Panc1 (cell line): Measurements from ENCODE around the gene ZNF516. TPM values are rescaled to one million over a fixed set of nuclear protein-coding genes. Genes with fewer than 3 reads are reported as not detected.

Source experiments
- ATAC-seq: fragments of 200-7000 bp; cut with Tn5 transposase; 2 replicates; pipeline ENCODE4 v1.9.1; 2020; ENCODE audit warnings: mild to moderate bottlenecking, moderate library complexity
- BruUV-seq: library from RNA; stranded (reverse); fragments of 400-500 nt; replicated peaks from 2 replicates; lab custom pipeline; 2021; lab: Mats Ljungman, UMichigan
- CTCF ChIA-PET: fragments of 300-600 bp; sonication (Branson Sonifier 250); formaldehyde crosslinking; loops from one replicate; lab custom pipeline; 2022; ENCODE audit warnings: antibody characterized with exemption; lab: Charles Lee
- POLR2A ChIA-PET: fragments of 300-600 bp; sonication (Branson Sonifier 250); formaldehyde crosslinking; loops from one replicate; lab custom pipeline; 2022; ENCODE audit warnings: antibody characterized with exemption; lab: Charles Lee
- DNase-seq: peaks from one replicate; pipeline ENCODE4 v3.0.0-alpha.2; 2010; ENCODE audit warnings: low read depth, low spot score
- H3K27ac ChIP-seq: 2 replicates; pipeline ENCODE4 v1.5.1; 2011; ENCODE audit warnings: mild to moderate bottlenecking, low read length, inconsistent platforms
- H3K27me3 ChIP-seq: fragments of 200-500 bp; sonication (Bioruptor generic); 2 replicates; pipeline ENCODE4 v1.6.0; 2014; ENCODE audit warnings: low read length, inconsistent platforms; ENCODE audit not compliant: control insufficient read depth, insufficient read depth
- H3K36me3 ChIP-seq: fragments of 200-500 bp; sonication (Bioruptor generic); 2 replicates; pipeline ENCODE4 v1.5.1; 2014; ENCODE audit warnings: inconsistent platforms, mild to moderate bottlenecking, low read length, moderate library complexity; ENCODE audit not compliant: control insufficient read depth, insufficient read depth
- H3K4me1 ChIP-seq: 2 replicates; pipeline ENCODE4 v1.5.1; 2011; ENCODE audit warnings: inconsistent platforms, mild to moderate bottlenecking, low read length, moderate library complexity; ENCODE audit not compliant: control insufficient read depth, insufficient read depth
- H3K4me3 ChIP-seq, 2 experiments: 2 replicates each; pipeline ENCODE4 v1.5.1; 2011 to 2012; ENCODE audit warnings: low read depth in 2 of 2, low read length in 2 of 2, mild to moderate bottlenecking in 2 of 2, inconsistent platforms in 1 of 2, moderate library complexity in 1 of 2
- H3K9me3 ChIP-seq: fragments of 200-500 bp; sonication (Bioruptor generic); 2 replicates; pipeline ENCODE4 v1.5.1; 2014; ENCODE audit warnings: low read depth, mild to moderate bottlenecking, inconsistent platforms, low read length, moderate library complexity; ENCODE audit not compliant: control insufficient read depth, insufficient read depth
- POLR2AphosphoS5 ChIP-seq: IDR thresholded peaks from 2 replicates; pipeline ENCODE4 v1.6.1; 2012; ENCODE audit warnings: mild to moderate bottlenecking, low read depth, low read length, moderate library complexity
- SIN3A ChIP-seq: IDR thresholded peaks from 2 replicates; pipeline ENCODE4 v1.6.1; 2012; ENCODE audit warnings: low read depth, mild to moderate bottlenecking, low read length, moderate library complexity, borderline replicate concordance; ENCODE audit not compliant: insufficient read depth
- TCF7L2 ChIP-seq: IDR thresholded peaks from 2 replicates; pipeline ENCODE4 v1.6.1; 2011; ENCODE audit warnings: mild to moderate bottlenecking, low read depth, low read length, inconsistent platforms
- in situ Hi-C: cut with HindIII; loops from 2 replicates; pipeline ENCODE4 v1.10.0; 2016; ENCODE audit warnings: low sequenced_read_pairs, low pct_unique_long_range_greater_than_20kb
- intact Hi-C: fragments of 100-400 bp; cut with micrococcal nuclease; formaldehyde crosslinking; loops from one replicate; pipeline ENCODE4 v1.10.0; 2022; ENCODE audit not compliant: unreplicated experiment
- total RNA-seq: library from RNA; stranded (reverse); gene quantifications from one replicate; pipeline ENCODE4 v1.2.1, GENCODE V29; 2021; ENCODE audit not compliant: unreplicated experiment
- TF ChIP-seq, protein P1 (sequence below), 2 experiments: IDR thresholded peaks; 2 replicates each; pipeline ENCODE4 v1.6.1; 2011 to 2012; ENCODE audit warnings: low read depth in 2 of 2, control low read depth in 1 of 2, low read length in 1 of 2, mild to moderate bottlenecking in 1 of 2, moderate library complexity in 1 of 2; ENCODE audit not compliant: insufficient read depth in 1 of 2
- TF ChIP-seq, protein P2 (sequence below): fragments of 450-650 bp; IDR thresholded peaks from 2 replicates; pipeline ENCODE4 v1.5.1; 2017; ENCODE audit warnings: mild to moderate bottlenecking

Gene ZNF516
- total RNA-seq, 1 experiment from 2014 or later, result 28.6 TPM

DNA sequence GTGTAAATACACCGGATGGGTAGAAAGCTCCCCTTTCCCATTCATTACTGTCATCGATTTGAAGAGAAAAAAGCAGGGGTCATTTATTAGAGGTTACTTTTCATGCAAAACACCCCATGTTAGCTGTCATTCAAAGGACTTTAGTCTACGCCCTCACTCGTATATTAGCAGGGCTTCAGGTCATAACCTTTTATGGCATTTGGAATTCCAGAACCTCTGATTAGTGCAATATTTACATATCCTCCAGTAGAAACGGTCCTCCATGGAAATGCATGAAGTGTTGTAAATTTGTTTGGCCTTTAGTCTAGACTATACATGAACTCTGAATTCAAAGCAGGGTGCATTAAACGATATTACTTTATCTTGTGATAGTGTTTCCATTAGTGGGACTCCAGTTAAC, 180.5 kb downstream of the ZNF516 start:
- H3K27me3 ChIP-seq, result peaks cover 46% of the 10 kb centered on the region

DNA sequence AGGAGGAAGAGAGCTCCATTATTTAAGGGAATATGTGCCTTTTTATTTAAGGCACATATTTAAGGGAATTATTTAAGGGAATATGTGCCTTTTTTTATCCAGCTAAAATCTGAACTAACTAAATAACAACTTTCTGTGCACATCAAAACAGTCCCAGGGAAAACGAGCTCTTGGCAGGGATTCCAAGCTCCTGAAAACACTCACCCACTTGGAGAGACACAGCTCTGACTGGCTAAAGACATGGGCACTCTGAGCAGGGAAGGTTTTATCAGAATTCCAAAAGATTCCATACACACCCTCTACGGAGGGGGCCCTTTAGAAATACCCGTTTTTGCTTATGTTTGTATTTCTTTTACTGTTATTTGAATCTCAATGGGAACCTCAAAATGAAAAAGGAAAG, 181.0 kb downstream of the ZNF516 start:
- BruUV-seq, result no TSS peak
- DNase-seq (no peak), ATAC-seq (no peak)
- TF ChIP-seq, protein P1, sequence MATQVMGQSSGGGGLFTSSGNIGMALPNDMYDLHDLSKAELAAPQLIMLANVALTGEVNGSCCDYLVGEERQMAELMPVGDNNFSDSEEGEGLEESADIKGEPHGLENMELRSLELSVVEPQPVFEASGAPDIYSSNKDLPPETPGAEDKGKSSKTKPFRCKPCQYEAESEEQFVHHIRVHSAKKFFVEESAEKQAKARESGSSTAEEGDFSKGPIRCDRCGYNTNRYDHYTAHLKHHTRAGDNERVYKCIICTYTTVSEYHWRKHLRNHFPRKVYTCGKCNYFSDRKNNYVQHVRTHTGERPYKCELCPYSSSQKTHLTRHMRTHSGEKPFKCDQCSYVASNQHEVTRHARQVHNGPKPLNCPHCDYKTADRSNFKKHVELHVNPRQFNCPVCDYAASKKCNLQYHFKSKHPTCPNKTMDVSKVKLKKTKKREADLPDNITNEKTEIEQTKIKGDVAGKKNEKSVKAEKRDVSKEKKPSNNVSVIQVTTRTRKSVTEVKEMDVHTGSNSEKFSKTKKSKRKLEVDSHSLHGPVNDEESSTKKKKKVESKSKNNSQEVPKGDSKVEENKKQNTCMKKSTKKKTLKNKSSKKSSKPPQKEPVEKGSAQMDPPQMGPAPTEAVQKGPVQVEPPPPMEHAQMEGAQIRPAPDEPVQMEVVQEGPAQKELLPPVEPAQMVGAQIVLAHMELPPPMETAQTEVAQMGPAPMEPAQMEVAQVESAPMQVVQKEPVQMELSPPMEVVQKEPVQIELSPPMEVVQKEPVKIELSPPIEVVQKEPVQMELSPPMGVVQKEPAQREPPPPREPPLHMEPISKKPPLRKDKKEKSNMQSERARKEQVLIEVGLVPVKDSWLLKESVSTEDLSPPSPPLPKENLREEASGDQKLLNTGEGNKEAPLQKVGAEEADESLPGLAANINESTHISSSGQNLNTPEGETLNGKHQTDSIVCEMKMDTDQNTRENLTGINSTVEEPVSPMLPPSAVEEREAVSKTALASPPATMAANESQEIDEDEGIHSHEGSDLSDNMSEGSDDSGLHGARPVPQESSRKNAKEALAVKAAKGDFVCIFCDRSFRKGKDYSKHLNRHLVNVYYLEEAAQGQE (IDR thresholded peaks at IDR 0.05; ENCODE audit: insufficient read depth in 1 of 2, low read depth in 2 of 2, low read length in 1 of 2), result no peak
- TF ChIP-seq POLR2AphosphoS5 (no peak), TCF7L2 (no peak)
- TF ChIP-seq, protein P2, sequence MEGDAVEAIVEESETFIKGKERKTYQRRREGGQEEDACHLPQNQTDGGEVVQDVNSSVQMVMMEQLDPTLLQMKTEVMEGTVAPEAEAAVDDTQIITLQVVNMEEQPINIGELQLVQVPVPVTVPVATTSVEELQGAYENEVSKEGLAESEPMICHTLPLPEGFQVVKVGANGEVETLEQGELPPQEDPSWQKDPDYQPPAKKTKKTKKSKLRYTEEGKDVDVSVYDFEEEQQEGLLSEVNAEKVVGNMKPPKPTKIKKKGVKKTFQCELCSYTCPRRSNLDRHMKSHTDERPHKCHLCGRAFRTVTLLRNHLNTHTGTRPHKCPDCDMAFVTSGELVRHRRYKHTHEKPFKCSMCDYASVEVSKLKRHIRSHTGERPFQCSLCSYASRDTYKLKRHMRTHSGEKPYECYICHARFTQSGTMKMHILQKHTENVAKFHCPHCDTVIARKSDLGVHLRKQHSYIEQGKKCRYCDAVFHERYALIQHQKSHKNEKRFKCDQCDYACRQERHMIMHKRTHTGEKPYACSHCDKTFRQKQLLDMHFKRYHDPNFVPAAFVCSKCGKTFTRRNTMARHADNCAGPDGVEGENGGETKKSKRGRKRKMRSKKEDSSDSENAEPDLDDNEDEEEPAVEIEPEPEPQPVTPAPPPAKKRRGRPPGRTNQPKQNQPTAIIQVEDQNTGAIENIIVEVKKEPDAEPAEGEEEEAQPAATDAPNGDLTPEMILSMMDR, result no peak
- CTCF ChIA-PET, result interaction anchor here (0.6 to 0.7 kb wide), 2 partner anchors 22 to 67 kb away, joined by 4 to 8 read pairs; no protein-coding TSS in a partner anchor
- intact Hi-C loops, result no loop called here
- Histone ChIP-seq H3K27me3 (peaks cover 45% of the 10 kb centered on the region), H3K4me3 (no peak overlapping the region), H3K36me3 (no peaks in the 10 kb centered on the region), H3K4me1 (no peaks in the 10 kb centered on the region), H3K27ac (no peak overlapping the region), H3K9me3 (no peaks in the 10 kb centered on the region)
- POLR2A ChIA-PET, result no interaction called here
- in situ Hi-C loops, result no loop called here

More for the DNA sequence above, 180.5 kb downstream of the ZNF516 start:
- in situ Hi-C loops (no loop called here), intact Hi-C loops (no loop called here)
- no peaks in the 10 kb centered on the region for H3K9me3 ChIP-seq
- no TSS peak for BruUV-seq
- ATAC-seq, result no peak
- H3K4me1 ChIP-seq, result no peaks in the 10 kb centered on the region
- CTCF ChIA-PET, result no interaction called here
- H3K27ac ChIP-seq, result no peak overlapping the region
- H3K4me3 ChIP-seq, result no peak overlapping the region
- no peaks in the 10 kb centered on the region for H3K36me3 ChIP-seq
- POLR2A ChIA-PET, result no interaction called here
- DNase-seq, result no peak
- TF ChIP-seq POLR2AphosphoS5 (no peak), SIN3A (no peak), TCF7L2 (no peak)
- TF ChIP-seq, protein P2, result no peak
- TF ChIP-seq, protein P1 (IDR thresholded peaks at IDR 0.05; ENCODE audit: insufficient read depth in 1 of 2, low read depth in 2 of 2, low read length in 1 of 2), result no peak
